Measurements from ENCODE around the gene AXIN1. TPM values are rescaled to one million over a fixed set of nuclear protein-coding genes. Genes with fewer than 3 reads are reported as not detected.

Gene AXIN1
- total RNA-seq, 1 experiment from 2014 or later = 42.0 TPM

DNA sequence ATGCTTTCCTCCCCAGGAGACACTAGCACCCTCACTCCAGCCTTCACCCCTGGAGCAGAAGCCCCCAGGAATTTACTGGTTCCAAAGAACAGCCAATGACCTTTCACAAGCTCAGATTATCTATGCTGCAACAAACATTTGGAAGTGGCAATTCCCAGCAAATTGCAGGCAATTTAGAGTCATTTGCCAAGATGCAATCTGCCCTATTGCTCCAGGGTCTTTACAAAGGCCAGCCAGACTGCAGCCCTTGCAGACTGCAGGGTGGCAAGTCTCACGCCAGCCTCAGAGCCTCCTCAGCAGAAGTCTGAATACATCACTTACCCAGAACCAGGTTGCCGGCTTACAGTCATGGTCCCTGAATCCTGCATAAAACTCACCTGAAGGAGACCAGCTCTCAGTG, 21.8 kb downstream of the AXIN1 start:
- ChIA-PET CTCF (no interaction called here), POLR2A (ENCODE audit: unreplicated experiment) (interaction anchor here (0.6 kb wide), 1 partner anchor 224 kb away, joined by 3 read pairs; no protein-coding TSS in a partner anchor)
- no TSS peak for BruUV-seq (replicated peaks)
- Histone ChIP-seq H3K4me3 (no peak overlapping the region), H3K4me2 (no peak overlapping the region), H3K36me3 (ENCODE audit: low read depth) (no peaks in the 10 kb centered on the region), H3K27ac (no peak overlapping the region), H3F3A (ENCODE audit: insufficient read depth, low read depth) (peaks cover 41% of the 10 kb centered on the region), H3K79me2 (ENCODE audit: low read depth) (peaks cover 79% of the 10 kb centered on the region), H3K9me2 (ENCODE audit: insufficient read depth) (no peaks in the 10 kb centered on the region), H2AFZ (no peak overlapping the region), H3K9me3 (ENCODE audit: insufficient read depth, low read depth) (no peaks in the 10 kb centered on the region), H3K27me3 (ENCODE audit: insufficient read depth, low read depth) (no peaks in the 10 kb centered on the region), H4K20me1 (ENCODE audit: insufficient read depth) (peaks cover 46% of the 10 kb centered on the region), H3K4me1 (replicated peaks; ENCODE audit: insufficient read depth) (peaks cover 29% of the 10 kb centered on the region)
- intact Hi-C loops (cut with micrococcal nuclease; ENCODE audit: unreplicated experiment) = no loop called here
- TF ChIP-seq EZH2 (IDR thresholded peaks at IDR 0.05; ENCODE audit: low read depth) (no peak), CTCF (conservative IDR thresholded peaks at IDR 0.05) (no peak)
- DNase-seq = no peak

DNA sequence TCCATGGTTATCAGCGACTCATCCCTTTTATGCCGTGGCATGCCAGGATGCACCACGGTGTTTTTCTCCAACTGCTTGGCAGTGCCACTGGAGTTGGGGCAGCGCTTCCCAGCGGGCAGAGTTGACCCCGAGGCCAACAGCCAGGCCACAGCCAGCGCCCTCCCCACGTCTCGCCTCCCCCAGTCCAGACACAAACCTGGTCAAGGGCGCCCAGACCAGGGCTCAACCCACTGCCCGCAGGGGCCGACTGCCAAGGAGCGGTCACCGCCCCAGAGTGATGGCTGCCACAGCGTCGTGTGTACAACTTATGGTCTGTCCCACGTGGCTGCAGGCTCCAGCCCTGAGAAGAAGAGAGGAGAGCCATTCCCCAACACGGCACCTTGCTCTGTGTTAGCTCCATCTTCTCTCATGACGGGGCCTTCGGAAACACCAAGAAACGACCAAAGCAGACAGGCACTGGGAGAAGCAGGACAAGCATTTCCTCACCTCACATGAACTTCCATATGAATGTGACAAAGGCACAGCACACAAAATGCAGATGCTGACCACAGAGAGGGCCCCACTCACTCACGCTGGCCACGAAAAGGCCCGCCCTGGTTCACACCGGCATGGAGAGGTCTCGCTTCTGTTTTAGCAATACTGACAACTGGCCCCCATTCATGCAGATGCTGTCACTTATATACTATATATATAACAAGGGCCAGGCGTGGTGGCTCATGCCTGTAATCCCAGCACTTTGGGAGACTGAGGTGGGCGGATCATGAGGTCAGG, 27.0 kb downstream of the AXIN1 start:
- Histone ChIP-seq H4K20me1 (ENCODE audit: insufficient read depth) (peaks cover 58% of the 10 kb centered on the region), H3K4me1 (replicated peaks; ENCODE audit: insufficient read depth) (peaks cover 29% of the 10 kb centered on the region), H3K9me2 (ENCODE audit: insufficient read depth) (no peaks in the 10 kb centered on the region), H3K4me3 (no peak overlapping the region), H2AFZ (no peak overlapping the region), H3K4me2 (no peak overlapping the region), H3K79me2 (ENCODE audit: low read depth) (peaks cover 66% of the 10 kb centered on the region), H3F3A (ENCODE audit: insufficient read depth, low read depth) (peaks cover 38% of the 10 kb centered on the region), H3K36me3 (ENCODE audit: low read depth) (no peaks in the 10 kb centered on the region), H3K9me3 (ENCODE audit: insufficient read depth, low read depth) (no peaks in the 10 kb centered on the region), H3K27ac (no peak overlapping the region), H3K27me3 (ENCODE audit: insufficient read depth, low read depth) (no peaks in the 10 kb centered on the region)
- BruUV-seq (replicated peaks) = no TSS peak
- no peak for DNase-seq
- CTCF ChIA-PET = no interaction called here
- TF ChIP-seq CTCF (conservative IDR thresholded peaks at IDR 0.05) (no peak), EZH2 (IDR thresholded peaks at IDR 0.05; ENCODE audit: low read depth) (no peak)
- intact Hi-C loops (cut with micrococcal nuclease; ENCODE audit: unreplicated experiment) = no loop called here
- POLR2A ChIA-PET (ENCODE audit: unreplicated experiment) = no interaction called here

- Histone ChIP-seq H2AFZ (no peak overlapping the region), H3K4me2 (no peak overlapping the region), H3K79me2 (ENCODE audit: low read depth) (peaks cover 64% of the 10 kb centered on the region), H3K27me3 (ENCODE audit: insufficient read depth, low read depth) (no peaks in the 10 kb centered on the region), H3K4me3 (no peak overlapping the region), H3K4me1 (replicated peaks; ENCODE audit: insufficient read depth) (peaks cover 29% of the 10 kb centered on the region), H3K27ac (no peak overlapping the region), H3K36me3 (ENCODE audit: low read depth) (no peaks in the 10 kb centered on the region), H3F3A (ENCODE audit: insufficient read depth, low read depth) (peaks cover 41% of the 10 kb centered on the region), H3K9me2 (ENCODE audit: insufficient read depth) (no peaks in the 10 kb centered on the region), H4K20me1 (ENCODE audit: insufficient read depth) (peaks cover 60% of the 10 kb centered on the region), H3K9me3 (ENCODE audit: insufficient read depth, low read depth) (no peaks in the 10 kb centered on the region)
- TF ChIP-seq EZH2 (IDR thresholded peaks at IDR 0.05; ENCODE audit: low read depth) = no peak
- no peak for TF ChIP-seq CTCF (conservative IDR thresholded peaks at IDR 0.05)
- POLR2A ChIA-PET (ENCODE audit: unreplicated experiment) = no interaction called here
- CTCF ChIA-PET = no interaction called here
- no peak for DNase-seq
- BruUV-seq (replicated peaks) = no TSS peak
- intact Hi-C loops (cut with micrococcal nuclease; ENCODE audit: unreplicated experiment) = no loop called here
These were observed 27.8 kb downstream of the AXIN1 start for GRCh38 chr16:324451-325334.

All from PC-9 (cell line).